ENCODE measurements around the gene PCDHGA1.

Gene PCDHGA1

GRCh38 chr5:141512911-141513626, 182.8 kb downstream of the PCDHGA1 start:
- DNase-seq (ENCODE audit: low read depth) = no peak

- DNase-seq (ENCODE audit: low read depth) = peak; percentile 71
Observed at GRCh38 chr5:141513627-141514329, 183.5 kb downstream of the PCDHGA1 start.

GRCh38 chr5:141514330-141515133, 184.2 kb downstream of the PCDHGA1 start:
- DNase-seq (ENCODE audit: low read depth) = no peak

- no peak for DNase-seq (ENCODE audit: low read depth)
Observed at GRCh38 chr5:141515141-141515540, 184.8 kb downstream of the PCDHGA1 start.

- DNase-seq (ENCODE audit: low read depth) = no peak
Observed at GRCh38 chr5:141515946-141516671, 185.8 kb downstream of the PCDHGA1 start.

- DNase-seq (ENCODE audit: low read depth) = no peak
Observed at GRCh38 chr5:141516672-141517025, 186.3 kb downstream of the PCDHGA1 start.

- DNase-seq (ENCODE audit: low read depth) = no peak
Observed at GRCh38 chr5:141517312-141517711, 187.0 kb downstream of the PCDHGA1 start.

- DNase-seq (ENCODE audit: low read depth) = peak; percentile 67
Observed at GRCh38 chr5:141517880-141518617, 187.7 kb downstream of the PCDHGA1 start.

GRCh38 chr5:141518618-141519015, 188.3 kb downstream of the PCDHGA1 start:
- DNase-seq (ENCODE audit: low read depth) = no peak

- no peak for DNase-seq (ENCODE audit: low read depth)
Observed at GRCh38 chr5:141519605-141520565, 189.6 kb downstream of the PCDHGA1 start.

GRCh38 chr5:141521244-141521781, 191.0 kb downstream of the PCDHGA1 start:
- DNase-seq (ENCODE audit: low read depth) = peak; percentile 96

GRCh38 chr5:141522301-141522700, 192.0 kb downstream of the PCDHGA1 start:
- no peak for DNase-seq (ENCODE audit: low read depth)

GRCh38 chr5:141523991-141524390, 193.7 kb downstream of the PCDHGA1 start:
- no peak for DNase-seq (ENCODE audit: low read depth)

GRCh38 chr5:141524604-141525597, 194.6 kb downstream of the PCDHGA1 start:
- DNase-seq (ENCODE audit: low read depth) = peak; percentile 97

- DNase-seq (ENCODE audit: low read depth) = no peak
Observed at GRCh38 chr5:141525653-141526052, 195.3 kb downstream of the PCDHGA1 start.

GRCh38 chr5:141527426-141527825, 197.1 kb downstream of the PCDHGA1 start:
- no peak for DNase-seq (ENCODE audit: low read depth)

- DNase-seq (ENCODE audit: low read depth) = no peak
Observed at GRCh38 chr5:141528291-141528984, 198.1 kb downstream of the PCDHGA1 start.

GRCh38 chr5:141529002-141529401, 198.7 kb downstream of the PCDHGA1 start:
- peak; percentile 33 for DNase-seq (ENCODE audit: low read depth)
